ENCODE measurements around the gene BCL3. TPM values are rescaled to one million over a fixed set of nuclear protein-coding genes. Genes with fewer than 3 reads are reported as not detected.

Gene BCL3
- total RNA-seq, 4 donors from 2014 or later, result 43.8 to 181 (median 69.5) TPM

- in situ Hi-C loops (cut with MboI; ENCODE audit: low pct_ligation_motif_present in 1 of 4, low pct_unique_long_range_greater_than_20kb in 1 of 4, low sequenced_read_pairs in 3 of 4), result loop anchor here in 2 of 4 donors (5.0 kb wide), 1 partner anchor 44 kb away; no protein-coding TSS in a partner anchor
- Histone ChIP-seq H3K27me3 (no peaks in the 10 kb centered on the region), H3K36me3 (no peaks in the 10 kb centered on the region), H3K27ac (peak overlapping the region; percentile 81 to 90 (median 82)), H3K4me3 (peak overlapping the region in 2 of 4 donors; percentile 10 to 25), H3K9me3 (no peaks in the 10 kb centered on the region), H3K4me1 (peaks cover 13 to 75% (median 45%) of the 10 kb centered on the region in 4 donors)
- DNase-seq, result no peak
- 56% methylated on average over 10 of the region's 10 CpGs; no CpG with 5 or more reads in 1 of the 2 donors for WGBS, 2 donors (ENCODE audit: low coverage in 1 of 2)
- intact Hi-C loops (cut with DNase I; ENCODE audit: low total_unique reads), result loop anchor here (1.0 kb wide), 1 partner anchor 48 kb away; no protein-coding TSS in a partner anchor
- TF ChIP-seq POLR2A (IDR thresholded peaks at IDR 0.05) (no peak), EP300 (IDR thresholded peaks at IDR 0.05; ENCODE audit: low read depth) (no peak)
Measured at GRCh38 chr19:44723299-44723951, 25.1 kb upstream of the BCL3 start.

- intact Hi-C loops (cut with DNase I; ENCODE audit: low total_unique reads), result loop anchor here (1.0 kb wide), 1 partner anchor 47 kb away; no protein-coding TSS in a partner anchor
- H3K27me3 ChIP-seq, result no peaks in the 10 kb centered on the region
- 13% methylated on average over 7 of the region's 7 CpGs; no CpG with 5 or more reads in 1 of the 2 donors for WGBS, 2 donors (ENCODE audit: low coverage in 1 of 2)
- H3K4me1 ChIP-seq, result peaks cover 8 to 70% (median 40%) of the 10 kb centered on the region in 4 donors
- H3K4me3 ChIP-seq, result peak overlapping the region in 2 of 4 donors; percentile 10 to 25
- TF ChIP-seq CTCF (IDR thresholded peaks at IDR 0.05) (peak; percentile 96 to 99 (median 97)), EP300 (IDR thresholded peaks at IDR 0.05; ENCODE audit: low read depth) (no peak), POLR2AphosphoS5 (IDR thresholded peaks at IDR 0.05) (peak in 2 of 3 donors; percentile 34 to 55), POLR2A (IDR thresholded peaks at IDR 0.05) (peak; percentile 30)
- H3K36me3 ChIP-seq, result no peaks in the 10 kb centered on the region
- in situ Hi-C loops (cut with MboI; ENCODE audit: low pct_ligation_motif_present in 1 of 4, low pct_unique_long_range_greater_than_20kb in 1 of 4, low sequenced_read_pairs in 3 of 4), result loop anchor here in 2 of 4 donors (5.0 kb wide), 1 partner anchor 43 kb away; no protein-coding TSS in a partner anchor
- DNase-seq, result peak; percentile 90
- peak overlapping the region; percentile 81 to 90 (median 82) for H3K27ac ChIP-seq
- no peaks in the 10 kb centered on the region for H3K9me3 ChIP-seq
Measured at GRCh38 chr19:44723952-44724319, 24.6 kb upstream of the BCL3 start.

GRCh38 chr19:44725251-44725650 is 23.3 kb upstream of the BCL3 start:
- Histone ChIP-seq H3K4me1 (peaks cover 3 to 60% (median 32%) of the 10 kb centered on the region in 4 donors), H3K4me3 (peak overlapping the region in 2 of 4 donors; percentile 4 to 25), H3K27ac (peak overlapping the region; percentile 81 to 90 (median 82)), H3K27me3 (no peaks in the 10 kb centered on the region), H3K36me3 (no peaks in the 10 kb centered on the region), H3K9me3 (no peaks in the 10 kb centered on the region)
- TF ChIP-seq POLR2A (IDR thresholded peaks at IDR 0.05), result no peak
- peak; percentile 42 to 77 (median 68) for TF ChIP-seq POLR2AphosphoS5 (IDR thresholded peaks at IDR 0.05)
- peak; percentile 61 for TF ChIP-seq EP300 (IDR thresholded peaks at IDR 0.05; ENCODE audit: low read depth)
- TF ChIP-seq CTCF (IDR thresholded peaks at IDR 0.05), result no peak
- DNase-seq, result peak; percentile 90
- in situ Hi-C loops (cut with MboI; ENCODE audit: low pct_ligation_motif_present in 1 of 4, low pct_unique_long_range_greater_than_20kb in 1 of 4, low sequenced_read_pairs in 3 of 4), result loop anchor here in 2 of 4 donors (5.0 kb wide), 1 partner anchor 42 kb away; no protein-coding TSS in a partner anchor
- intact Hi-C loops (cut with DNase I; ENCODE audit: low total_unique reads), result no loop called here
- 47% methylated on average over 18 of the region's 18 CpGs; no CpG with 5 or more reads in 1 of the 2 donors for WGBS, 2 donors (ENCODE audit: low coverage in 1 of 2)

GRCh38 chr19:44725684-44726083 is 22.8 kb upstream of the BCL3 start:
- intact Hi-C loops (cut with DNase I; ENCODE audit: low total_unique reads), result no loop called here
- no peaks in the 10 kb centered on the region for H3K9me3 ChIP-seq
- H3K27me3 ChIP-seq, result no peaks in the 10 kb centered on the region
- no peak for TF ChIP-seq EP300 (IDR thresholded peaks at IDR 0.05; ENCODE audit: low read depth)
- no peak for TF ChIP-seq CTCF (IDR thresholded peaks at IDR 0.05)
- peak in 1 of 3 donors; percentile 64 for TF ChIP-seq POLR2AphosphoS5 (IDR thresholded peaks at IDR 0.05)
- TF ChIP-seq POLR2A (IDR thresholded peaks at IDR 0.05), result no peak
- WGBS, 2 donors (ENCODE audit: low coverage in 1 of 2), result 55% methylated on average over 5 of the region's 5 CpGs; no CpG with 5 or more reads in 1 of the 2 donors
- peak overlapping the region; percentile 81 to 90 (median 82) for H3K27ac ChIP-seq
- peak overlapping the region in 1 of 4 donors; percentile 25 for H3K4me3 ChIP-seq
- DNase-seq, result peak; percentile 67
- peaks cover 3 to 56% (median 30%) of the 10 kb centered on the region in 4 donors for H3K4me1 ChIP-seq
- in situ Hi-C loops (cut with MboI; ENCODE audit: low pct_ligation_motif_present in 1 of 4, low pct_unique_long_range_greater_than_20kb in 1 of 4, low sequenced_read_pairs in 3 of 4), result loop anchor here in 2 of 4 donors (5.0 kb wide), 1 partner anchor 42 kb away; no protein-coding TSS in a partner anchor
- H3K36me3 ChIP-seq, result no peaks in the 10 kb centered on the region

All from transverse colon (tissue), 4 donors.